ENCODE results near the gene CPZ.

DNA sequence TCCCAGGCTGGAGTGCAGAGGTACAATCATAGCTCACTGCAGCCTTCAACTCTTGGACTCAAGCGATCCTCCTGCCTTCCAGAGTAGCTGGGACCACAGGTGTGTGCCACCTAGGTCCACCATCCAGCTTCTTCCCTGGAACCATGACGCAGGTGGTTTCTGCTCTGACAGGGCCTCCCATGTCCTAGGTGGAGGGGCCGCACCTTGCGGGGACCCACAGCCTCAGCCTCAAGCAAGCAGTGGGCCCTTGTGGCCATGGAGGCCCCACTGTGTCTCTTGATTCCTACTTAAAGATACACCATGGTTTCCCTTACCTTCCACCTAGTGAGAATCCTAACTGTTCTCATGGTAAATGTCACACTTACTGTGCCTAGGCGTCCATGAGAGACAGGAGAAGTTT is 19.3 kb upstream of the CPZ start:
- TF ChIP-seq, protein P1, sequence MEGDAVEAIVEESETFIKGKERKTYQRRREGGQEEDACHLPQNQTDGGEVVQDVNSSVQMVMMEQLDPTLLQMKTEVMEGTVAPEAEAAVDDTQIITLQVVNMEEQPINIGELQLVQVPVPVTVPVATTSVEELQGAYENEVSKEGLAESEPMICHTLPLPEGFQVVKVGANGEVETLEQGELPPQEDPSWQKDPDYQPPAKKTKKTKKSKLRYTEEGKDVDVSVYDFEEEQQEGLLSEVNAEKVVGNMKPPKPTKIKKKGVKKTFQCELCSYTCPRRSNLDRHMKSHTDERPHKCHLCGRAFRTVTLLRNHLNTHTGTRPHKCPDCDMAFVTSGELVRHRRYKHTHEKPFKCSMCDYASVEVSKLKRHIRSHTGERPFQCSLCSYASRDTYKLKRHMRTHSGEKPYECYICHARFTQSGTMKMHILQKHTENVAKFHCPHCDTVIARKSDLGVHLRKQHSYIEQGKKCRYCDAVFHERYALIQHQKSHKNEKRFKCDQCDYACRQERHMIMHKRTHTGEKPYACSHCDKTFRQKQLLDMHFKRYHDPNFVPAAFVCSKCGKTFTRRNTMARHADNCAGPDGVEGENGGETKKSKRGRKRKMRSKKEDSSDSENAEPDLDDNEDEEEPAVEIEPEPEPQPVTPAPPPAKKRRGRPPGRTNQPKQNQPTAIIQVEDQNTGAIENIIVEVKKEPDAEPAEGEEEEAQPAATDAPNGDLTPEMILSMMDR (IDR thresholded peaks at IDR 0.05 in 8 of 11, conservative IDR thresholded peaks at IDR 0.05 in 3 of 11) = no peak
- TF ChIP-seq POLR2A (IDR thresholded peaks at IDR 0.05) (no peak), POLR2AphosphoS5 (IDR thresholded peaks at IDR 0.05) (no peak)
